ENCODE data around the gene RUSF1.
"Not testable (repeated sequence)": the region's sequence is repeated elsewhere in the genome, so short reads cannot be mapped to it uniquely, and the experiment has no call there.

Gene RUSF1

DNA sequence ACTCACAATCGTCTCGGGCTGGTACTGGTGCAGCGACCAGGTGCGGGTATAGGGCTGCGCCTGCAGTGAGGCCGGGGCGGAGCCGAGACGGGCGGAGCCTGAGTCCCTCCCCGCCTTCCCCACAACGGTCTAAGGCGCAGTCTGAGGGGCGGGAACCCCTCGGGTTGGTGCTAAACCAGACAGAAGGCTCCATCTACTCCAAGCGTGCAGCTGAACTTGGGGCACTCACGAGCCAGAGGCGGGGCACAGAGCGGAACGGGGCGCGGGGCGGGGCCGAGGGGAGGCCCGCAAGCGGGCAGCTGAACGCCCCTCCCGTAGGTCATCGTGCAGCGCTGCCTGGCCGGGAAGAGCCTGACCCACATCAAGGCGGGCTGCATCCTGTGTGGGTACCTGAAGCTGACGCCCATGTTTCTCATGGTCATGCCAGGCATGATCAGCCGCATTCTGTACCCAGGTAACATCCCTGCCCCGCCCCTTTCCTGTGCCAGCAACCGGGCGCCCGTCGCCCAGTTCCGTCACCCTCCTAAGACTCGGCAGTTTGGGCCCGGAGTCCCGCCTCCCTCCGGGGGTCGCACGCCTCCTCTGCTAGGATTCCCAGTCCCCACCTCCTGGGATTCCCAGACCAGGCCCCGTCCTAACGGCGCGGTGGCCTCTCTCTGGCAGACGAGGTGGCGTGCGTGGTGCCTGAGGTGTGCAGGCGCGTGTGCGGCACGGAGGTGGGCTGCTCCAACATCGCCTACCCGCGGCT lies 20.3 kb downstream of the RUSF1 start:
- peak overlapping the region; percentile 3 for H3K27ac Mint-ChIP-seq
- no peaks in the 10 kb centered on the region for H3K9me3 Mint-ChIP-seq
- peaks cover 3% of the 10 kb centered on the region for H3K4me1 Mint-ChIP-seq
- peaks cover 3% of the 10 kb centered on the region for H3K36me3 Mint-ChIP-seq
- ATAC-seq (ENCODE audit: low read depth) (peak; percentile 92), DNase-seq (ENCODE audit: low spot score in 2 of 2) (peak; percentile 58 to 63)
- H3K4me3 Mint-ChIP-seq, result peak overlapping the region; percentile 91
- no peaks in the 10 kb centered on the region for H3K27me3 Mint-ChIP-seq

DNA sequence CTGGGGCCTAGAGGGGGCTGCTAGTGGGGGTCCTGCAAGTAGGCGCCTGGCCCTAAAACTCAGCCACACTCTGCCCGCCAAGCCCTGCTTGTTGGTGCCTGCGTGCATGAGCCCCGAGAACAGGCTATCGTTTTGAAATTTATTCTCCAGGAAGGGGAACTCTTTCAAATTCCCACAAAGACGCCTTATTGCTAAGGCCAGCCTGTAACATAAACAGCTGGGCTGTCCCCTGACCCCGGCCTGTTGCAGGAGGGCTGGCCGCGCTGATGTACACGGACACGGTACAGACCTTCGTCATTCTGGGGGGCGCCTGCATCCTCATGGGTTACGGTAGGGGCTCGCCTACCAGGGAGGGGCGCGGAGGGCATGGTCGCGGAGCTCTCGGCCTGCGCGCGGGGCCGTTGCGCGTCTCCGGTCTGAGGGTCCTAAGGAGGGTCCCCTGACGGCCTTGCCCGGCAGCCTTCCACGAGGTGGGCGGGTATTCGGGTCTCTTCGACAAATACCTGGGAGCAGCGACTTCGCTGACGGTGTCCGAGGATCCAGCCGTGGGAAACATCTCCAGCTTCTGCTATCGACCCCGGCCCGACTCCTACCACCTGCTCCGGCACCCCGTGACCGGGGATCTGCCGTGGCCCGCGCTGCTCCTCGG lies 21.0 kb downstream of the RUSF1 start:
- ATAC-seq (ENCODE audit: low read depth), result no peak
- Mint-ChIP-seq H3K4me1 (peaks cover 3% of the 10 kb centered on the region), H3K36me3 (peaks cover 3% of the 10 kb centered on the region), H3K27me3 (peaks cover 4% of the 10 kb centered on the region), H3K4me3 (peak overlapping the region; percentile 91), H3K27ac (peak overlapping the region; percentile 3), H3K9me3 (no peaks in the 10 kb centered on the region)
- no peak for DNase-seq (ENCODE audit: low spot score in 2 of 2)

DNA sequence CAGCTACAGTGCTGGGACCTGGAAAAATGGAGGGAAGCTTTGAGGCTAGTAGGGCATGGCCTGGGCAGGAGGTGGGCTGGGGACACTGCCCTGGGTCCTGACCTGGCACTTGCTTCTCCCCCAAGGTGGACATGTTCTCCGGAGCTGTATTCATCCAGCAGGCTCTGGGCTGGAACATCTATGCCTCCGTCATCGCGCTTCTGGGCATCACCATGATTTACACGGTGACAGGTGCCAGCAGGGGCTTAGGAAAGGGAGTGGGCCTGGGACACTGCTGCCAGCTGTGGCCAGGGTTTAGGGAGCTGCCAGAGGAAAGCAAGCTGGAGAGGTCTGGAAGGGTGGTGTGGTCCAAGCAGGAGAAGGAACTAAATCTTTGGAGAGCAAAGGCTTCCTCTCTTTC lies 22.1 kb downstream of the RUSF1 start:
- H3K4me3 Mint-ChIP-seq, result peak overlapping the region; percentile 15
- no peaks in the 10 kb centered on the region for H3K9me3 Mint-ChIP-seq
- ATAC-seq (ENCODE audit: low read depth), result no peak
- no peak for DNase-seq (ENCODE audit: low spot score in 2 of 2)
- no peak overlapping the region for H3K27ac Mint-ChIP-seq
- H3K4me1 Mint-ChIP-seq, result peaks cover 3% of the 10 kb centered on the region
- peaks cover 3% of the 10 kb centered on the region for H3K36me3 Mint-ChIP-seq
- H3K27me3 Mint-ChIP-seq, result peaks cover 7% of the 10 kb centered on the region

DNA sequence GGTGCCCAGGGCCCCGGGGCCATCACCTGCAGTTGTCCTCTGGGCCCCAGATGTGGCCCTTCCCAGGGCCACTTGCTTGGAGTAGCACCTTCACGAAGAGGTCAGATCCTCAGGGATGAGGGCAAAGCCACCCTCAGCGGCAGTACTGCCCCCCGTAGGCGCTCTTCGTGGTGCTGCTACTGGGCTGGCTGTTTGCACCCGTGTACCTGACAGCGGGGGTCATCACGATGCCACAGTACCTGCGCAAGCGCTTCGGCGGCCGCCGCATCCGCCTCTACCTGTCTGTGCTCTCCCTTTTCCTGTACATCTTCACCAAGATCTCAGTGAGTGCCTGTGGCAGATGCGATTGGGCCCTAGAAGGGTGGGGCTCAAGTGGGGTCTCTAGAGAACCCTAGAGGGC lies 22.6 kb downstream of the RUSF1 start:
- Mint-ChIP-seq H3K9me3 (no peaks in the 10 kb centered on the region), H3K4me3 (no peak overlapping the region), H3K27ac (no peak overlapping the region), H3K27me3 (peaks cover 9% of the 10 kb centered on the region), H3K4me1 (peaks cover 3% of the 10 kb centered on the region), H3K36me3 (no peaks in the 10 kb centered on the region)
- ATAC-seq (ENCODE audit: low read depth) (no peak), DNase-seq (ENCODE audit: low spot score in 2 of 2) (no peak)

DNA sequence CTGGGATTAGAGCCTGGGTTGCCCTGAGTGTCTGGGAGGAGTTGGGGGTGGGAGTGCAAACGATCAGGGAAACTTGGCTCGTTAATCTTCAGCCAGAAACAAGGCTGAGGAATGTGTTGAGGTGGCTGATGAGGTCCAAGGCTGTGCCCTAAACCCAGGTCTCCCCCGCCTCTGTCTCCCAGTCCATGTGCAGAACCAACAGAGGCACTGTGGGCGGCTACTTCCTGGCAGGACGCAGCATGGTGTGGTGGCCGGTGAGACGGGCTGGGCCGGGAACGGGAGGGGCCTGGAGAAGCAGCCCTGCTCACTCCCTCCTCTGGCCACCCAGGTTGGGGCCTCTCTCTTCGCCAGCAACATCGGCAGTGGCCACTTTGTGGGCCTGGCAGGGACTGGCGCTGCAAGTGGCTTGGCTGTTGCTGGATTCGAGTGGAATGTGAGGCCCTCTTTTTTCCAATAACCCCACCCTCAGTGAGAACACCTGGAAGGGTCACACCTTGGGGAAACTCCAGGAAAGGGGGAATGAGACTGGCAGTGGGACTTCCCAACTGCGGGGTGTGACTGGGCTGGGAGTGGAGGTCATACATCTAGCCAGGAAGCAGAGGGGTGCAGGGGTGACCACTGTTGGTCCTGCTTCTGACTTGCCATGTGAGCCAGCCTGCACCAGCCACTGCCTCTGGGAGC lies 23.6 kb downstream of the RUSF1 start:
- Mint-ChIP-seq H3K27ac (no peak overlapping the region), H3K4me1 (peaks cover 3% of the 10 kb centered on the region), H3K4me3 (no peak overlapping the region), H3K9me3 (no peaks in the 10 kb centered on the region), H3K36me3 (no peaks in the 10 kb centered on the region), H3K27me3 (peaks cover 10% of the 10 kb centered on the region)
- no peak for ATAC-seq (ENCODE audit: low read depth)
- DNase-seq (ENCODE audit: low spot score in 2 of 2), result no peak

DNA sequence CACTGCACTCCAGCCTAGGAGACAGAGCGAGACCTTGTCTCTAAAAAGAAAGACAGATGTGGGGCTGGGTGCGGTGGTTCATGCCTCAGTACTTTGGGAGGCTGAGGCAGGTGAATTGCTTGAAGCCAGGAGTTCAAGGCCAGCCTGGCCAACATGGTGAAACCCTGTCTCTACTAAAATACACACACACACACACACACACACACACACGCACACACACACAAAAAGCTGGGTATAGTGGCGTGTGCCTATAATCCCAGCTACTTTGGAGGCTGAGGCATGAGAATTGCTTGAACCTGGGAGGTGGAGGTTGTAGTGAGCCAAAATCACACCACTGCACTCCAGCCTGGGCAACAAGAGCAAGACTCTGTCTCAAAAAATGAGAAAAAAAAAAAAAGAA lies 24.1 kb downstream of the RUSF1 start:
- not testable (repeated sequence) for H3K4me3 Mint-ChIP-seq; ATAC-seq (ENCODE audit: low read depth); H3K36me3 Mint-ChIP-seq; H3K27ac Mint-ChIP-seq; DNase-seq (ENCODE audit: low spot score in 2 of 2); H3K9me3 Mint-ChIP-seq; H3K4me1 Mint-ChIP-seq
- peaks cover 11% of the 10 kb centered on the region for H3K27me3 Mint-ChIP-seq

DNA sequence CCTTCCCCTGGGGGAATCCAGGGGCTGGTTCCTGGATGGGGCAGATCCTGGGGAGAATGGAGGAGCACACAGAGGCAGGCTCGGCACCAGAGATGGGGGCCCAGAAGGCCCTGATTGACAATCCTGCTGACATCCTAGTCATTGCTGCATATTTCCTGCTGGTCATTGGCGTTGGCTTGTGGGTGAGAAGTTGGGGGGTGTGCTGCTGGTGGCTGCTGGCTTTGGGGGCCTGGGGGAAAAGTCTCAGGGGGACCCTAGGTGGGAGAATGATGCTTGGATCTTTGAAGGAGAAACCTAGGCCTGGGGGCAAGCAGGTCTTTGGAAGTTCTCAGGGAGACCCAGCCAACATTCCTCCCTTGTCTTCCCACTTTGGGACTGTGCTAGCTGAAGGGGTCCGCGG lies 25.1 kb downstream of the RUSF1 start, which contains the start of gene SLC5A2:
Gene SLC5A2 (plus strand): TSS at position 43 of the 400 bp plus-strand sequence. CDS start 14 bp downstream, at position 57.
- Mint-ChIP-seq H3K4me3 (no peak within 1 kb of the TSS), H3K4me1 (peaks cover 4% of the 10 kb centered on the region), H3K36me3 (no peaks in the 10 kb centered on the region), H3K9me3 (no peaks in the 10 kb centered on the region), H3K27me3 (peaks cover 11% of the 10 kb centered on the region), H3K27ac (no peak within 1 kb of the TSS)
- ATAC-seq (ENCODE audit: low read depth) (no peak), DNase-seq (ENCODE audit: low spot score in 2 of 2) (no peak)

DNA sequence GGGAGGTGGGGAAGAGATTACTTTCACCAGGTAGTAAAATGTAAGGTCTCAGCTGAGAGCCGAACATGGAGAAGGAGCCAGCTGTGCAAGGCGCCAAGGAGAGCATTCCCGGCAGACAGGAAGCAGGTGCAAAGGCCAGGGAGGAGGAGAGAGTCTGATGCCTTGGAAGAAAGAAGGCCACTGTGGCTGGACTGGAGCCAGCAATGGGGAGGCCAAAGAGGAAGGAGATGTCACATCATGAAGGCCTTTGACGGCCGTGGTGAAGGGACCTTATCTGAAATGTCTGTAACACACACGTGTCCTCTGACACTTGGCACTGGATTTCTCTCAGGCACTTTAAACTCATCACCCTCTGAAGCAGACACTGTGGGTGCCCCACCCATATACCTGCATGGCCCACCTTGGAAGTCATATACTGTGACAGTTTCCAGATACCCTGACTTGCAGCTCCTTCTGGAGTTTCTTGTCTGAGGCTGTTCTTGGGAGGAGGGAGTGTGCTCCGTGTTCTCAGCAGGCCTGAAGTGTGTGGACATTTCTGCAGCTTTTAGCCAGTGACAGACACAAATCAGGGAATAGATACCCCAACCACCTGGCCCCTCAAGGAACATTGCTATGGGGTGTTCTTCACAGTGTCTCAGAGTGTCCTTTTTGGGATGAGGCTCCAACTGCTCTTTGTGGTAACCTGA lies 27.2 kb downstream of the RUSF1 start:
- ATAC-seq (ENCODE audit: low read depth) (no peak), DNase-seq (ENCODE audit: low spot score in 2 of 2) (no peak)
- no peak overlapping the region for H3K4me3 Mint-ChIP-seq
- H3K27me3 Mint-ChIP-seq, result peaks cover 16% of the 10 kb centered on the region
- H3K4me1 Mint-ChIP-seq, result peaks cover 12% of the 10 kb centered on the region
- H3K36me3 Mint-ChIP-seq, result no peaks in the 10 kb centered on the region
- H3K27ac Mint-ChIP-seq, result no peak overlapping the region
- H3K9me3 Mint-ChIP-seq, result no peaks in the 10 kb centered on the region

DNA sequence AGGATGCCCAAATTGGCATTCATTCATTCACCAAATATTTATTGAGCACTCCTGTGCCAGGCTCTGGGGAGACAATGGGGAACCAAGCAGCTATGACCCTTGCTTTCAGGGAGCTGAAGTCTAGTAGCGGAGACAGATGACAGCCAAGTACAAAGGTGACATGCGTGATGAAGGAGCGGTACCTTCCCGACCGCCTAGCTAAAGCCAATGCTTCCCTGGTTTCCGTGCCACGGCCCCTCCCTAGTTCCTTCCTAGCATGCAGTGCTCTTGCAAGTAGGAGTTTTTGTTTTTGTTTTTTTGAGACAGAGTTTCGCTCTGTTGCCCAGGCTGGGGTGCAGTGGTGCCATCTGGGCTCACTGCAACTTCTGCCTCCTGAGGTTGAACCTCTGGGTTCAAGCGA lies 28.4 kb downstream of the RUSF1 start:
- Mint-ChIP-seq H3K9me3 (no peaks in the 10 kb centered on the region), H3K27ac (no peak overlapping the region), H3K4me3 (no peak overlapping the region), H3K36me3 (no peaks in the 10 kb centered on the region), H3K27me3 (peaks cover 16% of the 10 kb centered on the region), H3K4me1 (peaks cover 10% of the 10 kb centered on the region)
- DNase-seq (ENCODE audit: low spot score in 2 of 2), result no peak
- no peak for ATAC-seq (ENCODE audit: low read depth)

DNA sequence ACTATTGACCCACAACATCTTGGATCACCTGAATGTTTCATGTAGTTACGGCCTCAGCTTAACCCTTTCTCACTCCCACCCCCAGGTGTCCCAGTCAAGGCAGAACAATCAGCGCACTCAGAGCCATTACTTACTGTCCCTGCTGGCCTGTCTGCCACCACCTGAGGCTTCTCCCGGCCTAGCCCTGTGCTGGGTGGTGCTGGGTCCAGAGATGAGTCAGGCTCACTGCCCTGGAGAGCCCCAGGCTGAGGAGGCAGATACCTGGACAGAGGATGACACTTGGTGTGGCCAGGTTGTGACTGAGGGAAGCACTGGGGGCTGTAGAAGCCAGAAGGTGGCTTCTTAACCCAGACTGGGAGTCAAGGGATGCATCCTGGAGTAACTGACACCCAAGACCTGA lies 29.2 kb downstream of the RUSF1 start:
- no peak overlapping the region for H3K4me3 Mint-ChIP-seq
- H3K9me3 Mint-ChIP-seq, result no peaks in the 10 kb centered on the region
- H3K36me3 Mint-ChIP-seq, result no peaks in the 10 kb centered on the region
- H3K4me1 Mint-ChIP-seq, result peaks cover 10% of the 10 kb centered on the region
- H3K27ac Mint-ChIP-seq, result no peak overlapping the region
- DNase-seq (ENCODE audit: low spot score in 2 of 2) (no peak), ATAC-seq (ENCODE audit: low read depth) (no peak)
- H3K27me3 Mint-ChIP-seq, result peaks cover 16% of the 10 kb centered on the region

DNA sequence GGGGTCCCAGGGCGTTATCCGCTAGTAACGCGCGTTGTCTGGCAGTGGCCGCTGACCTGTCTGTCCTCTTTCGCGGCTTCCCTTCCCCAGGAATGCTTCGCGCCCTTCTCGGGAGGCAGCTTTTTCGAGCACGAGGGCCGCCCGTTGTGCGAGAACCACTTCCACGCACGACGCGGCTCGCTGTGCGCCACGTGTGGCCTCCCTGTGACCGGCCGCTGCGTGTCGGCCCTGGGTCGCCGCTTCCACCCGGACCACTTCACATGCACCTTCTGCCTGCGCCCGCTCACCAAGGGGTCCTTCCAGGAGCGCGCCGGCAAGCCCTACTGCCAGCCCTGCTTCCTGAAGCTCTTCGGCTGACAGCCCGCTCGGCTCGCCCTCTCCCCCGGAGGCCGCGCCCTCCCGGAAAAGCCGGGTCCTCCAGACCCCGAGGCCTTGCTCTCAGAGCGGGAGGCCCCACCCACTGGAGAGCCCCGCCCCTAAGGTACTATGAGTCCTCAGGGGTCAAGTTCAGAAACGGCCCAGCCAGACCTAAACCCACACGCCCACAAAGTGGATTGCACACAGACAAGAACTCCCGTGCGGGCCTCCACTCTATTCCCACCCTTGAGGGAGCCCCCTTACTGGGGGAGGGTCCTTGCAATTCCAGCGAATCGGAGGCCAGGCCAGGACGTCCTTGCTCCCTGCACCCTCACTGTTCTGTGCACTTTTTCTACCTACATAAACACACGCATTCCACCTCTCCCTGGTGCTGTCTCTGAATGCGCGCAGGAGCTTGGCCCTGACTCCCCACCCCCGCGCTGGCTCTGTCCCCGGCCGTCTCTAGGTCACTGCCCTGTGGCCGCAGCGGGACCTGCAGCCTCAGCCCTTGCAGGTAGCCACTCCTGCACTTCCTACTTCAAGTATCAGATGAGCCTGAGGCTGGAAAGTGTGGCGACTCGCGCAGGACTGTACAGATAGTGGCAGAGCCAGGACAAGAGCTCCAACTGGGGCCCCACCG lies 30.7 kb downstream of the RUSF1 start:
- Mint-ChIP-seq H3K4me3 (peak overlapping the region; percentile 57), H3K9me3 (no peaks in the 10 kb centered on the region), H3K36me3 (no peaks in the 10 kb centered on the region), H3K27ac (no peak overlapping the region), H3K4me1 (peaks cover 10% of the 10 kb centered on the region), H3K27me3 (peaks cover 15% of the 10 kb centered on the region)
- DNase-seq (ENCODE audit: low spot score in 2 of 2) (peak in 1 of 2 donors; percentile 50), ATAC-seq (ENCODE audit: low read depth) (peak; percentile 31)

DNA sequence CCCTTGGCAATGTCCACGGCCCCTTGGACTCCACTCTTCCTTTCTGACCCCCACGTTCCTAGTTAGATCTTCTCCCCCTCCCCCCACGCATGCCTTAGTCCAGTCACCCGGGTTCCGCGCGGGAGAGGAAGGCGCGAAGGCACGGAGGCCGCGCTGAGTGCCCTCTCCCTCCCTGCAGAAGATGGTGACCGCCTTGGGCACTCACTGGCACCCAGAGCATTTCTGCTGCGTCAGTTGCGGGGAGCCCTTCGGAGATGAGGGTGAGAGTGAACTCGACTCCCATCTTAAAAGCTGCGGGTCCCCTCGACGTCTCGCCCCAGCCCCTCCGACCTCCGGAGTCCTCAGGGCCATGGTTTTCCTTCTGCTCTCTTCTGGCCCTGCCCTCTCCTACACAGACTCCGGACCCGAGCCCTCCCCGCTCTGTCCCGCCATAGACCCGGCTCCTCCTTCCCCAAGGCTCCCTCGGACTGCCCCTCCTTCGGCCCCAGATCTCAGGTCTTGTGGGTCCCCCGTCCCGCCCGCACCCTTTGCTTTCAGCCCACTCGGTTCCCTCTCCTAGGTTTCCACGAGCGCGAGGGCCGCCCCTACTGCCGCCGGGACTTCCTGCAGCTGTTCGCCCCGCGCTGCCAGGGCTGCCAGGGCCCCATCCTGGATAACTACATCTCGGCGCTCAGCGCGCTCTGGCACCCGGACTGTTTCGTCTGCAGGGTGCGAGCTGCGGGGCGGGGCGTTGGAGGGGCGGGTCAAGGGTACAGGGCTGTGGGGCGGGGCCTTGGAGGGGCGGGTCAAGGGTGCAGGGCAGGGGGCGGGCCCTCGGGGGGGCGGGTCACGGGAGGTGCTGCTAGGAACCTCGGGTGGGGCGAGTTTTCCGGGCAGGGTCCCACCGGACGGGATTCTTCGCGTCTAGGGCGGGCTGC lies 31.6 kb downstream of the RUSF1 start:
- Mint-ChIP-seq H3K4me3 (peak overlapping the region; percentile 89), H3K27ac (peak overlapping the region; percentile 12), H3K9me3 (no peaks in the 10 kb centered on the region), H3K27me3 (peaks cover 11% of the 10 kb centered on the region), H3K4me1 (peaks cover 13% of the 10 kb centered on the region), H3K36me3 (no peaks in the 10 kb centered on the region)
- peak; percentile 44 to 55 for DNase-seq (ENCODE audit: low spot score in 2 of 2)
- ATAC-seq (ENCODE audit: low read depth), result peak; percentile 82
